B cell (primary cell): ENCODE results near the gene BSDC1. TPM values are rescaled to one million over a fixed set of nuclear protein-coding genes. Genes with fewer than 3 reads are reported as not detected.

Experiments used
- ATAC-seq: fragments of 200-7000 bp; cut with Tn5 transposase; one replicate; pipeline ENCODE4 v1.10.0; 2021; ENCODE audit warnings: low read depth, mild to moderate bottlenecking, moderate number of reproducible peaks, moderate library complexity
- CTCF ChIA-PET: fragments of 350-600 bp; sonication (Branson Sonifier 250); formaldehyde crosslinking; loops from one replicate; lab custom pipeline; 2021; ENCODE audit warnings: antibody characterized with exemption, inconsistent platforms; lab: Charles Lee
- POLR2A ChIA-PET: fragments of 350-600 bp; sonication (Branson Sonifier 250); formaldehyde crosslinking; loops from one replicate; lab custom pipeline; 2021; ENCODE audit warnings: antibody characterized with exemption; lab: Charles Lee
- DNase-seq: peaks from one replicate; pipeline ENCODE4 v3.0.0; 2013
- H2AFZ ChIP-seq: 2 replicates; pipeline ENCODE4 v1.6.1; 2012; ENCODE audit warnings: mild to moderate bottlenecking, low read depth, low read length; ENCODE audit not compliant: insufficient read depth, poor library complexity, severe bottlenecking
- H3K27ac ChIP-seq, 2 donors: 1 replicate in 1 of 2; 2 replicates in 1 of 2; pipeline ENCODE4 v1.5.1; 2012 to 2013; ENCODE audit warnings: low read length in 2 of 2, mild to moderate bottlenecking in 2 of 2, moderate library complexity in 1 of 2
- H3K27me3 ChIP-seq, 4 experiments: fragments of 200-600 bp in 1 of 4; sonication (generic) in 1 of 4; replicated peaks in 1 of 4; 1 replicate in 2 of 4; 2 replicates in 2 of 4; pipeline versions ENCODE4 v1.6.1 to v1.7.0; 2013 to 2016; ENCODE audit warnings: low read length in 3 of 4, mild to moderate bottlenecking in 2 of 4, mixed read lengths in 1 of 4, moderate library complexity in 1 of 4; ENCODE audit not compliant: insufficient read depth in 4 of 4, control insufficient read depth in 3 of 4; ENCODE audit errors: control extremely low read depth in 1 of 4
- H3K36me3 ChIP-seq, 2 experiments: replicated peaks in 1 of 2; 1 replicate in 1 of 2; 2 replicates in 1 of 2; pipeline versions ENCODE4 v1.6.1 to v1.7.1; 2013; ENCODE audit warnings: low read length in 1 of 2; ENCODE audit not compliant: insufficient read depth in 2 of 2, control insufficient read depth in 1 of 2; ENCODE audit errors: control extremely low read depth in 1 of 2, extremely low read depth in 1 of 2
- H3K4me1 ChIP-seq, 2 donors: fragments of 200-600 bp in 1 of 2; sonication (generic) in 1 of 2; 1 replicate in 1 of 2; 2 replicates in 1 of 2; pipeline versions ENCODE4 v1.5.1 to v1.6.1; 2013 to 2017; ENCODE audit warnings: low read length in 2 of 2; ENCODE audit not compliant: control insufficient read depth in 2 of 2, insufficient read depth in 2 of 2
- H3K4me2 ChIP-seq: replicated peaks from 2 replicates; pipeline ENCODE3; 2012; ENCODE audit warnings: mild to moderate bottlenecking, low read depth, low read length; ENCODE audit not compliant: poor library complexity, severe bottlenecking
- H3K4me3 ChIP-seq, 5 experiments: fragments of 200-600 bp in 1 of 5; sonication (generic) in 1 of 5; 1 replicate in 3 of 5; 2 replicates in 2 of 5; pipeline versions ENCODE4 v1.5.1 to v1.7.0; 2011 to 2016; ENCODE audit warnings: low read length in 4 of 5, mild to moderate bottlenecking in 4 of 5, low read depth in 2 of 5, control low read depth in 1 of 5, moderate library complexity in 1 of 5; ENCODE audit not compliant: insufficient read depth in 1 of 5; ENCODE audit errors: control extremely low read depth in 1 of 5, extremely low read depth in 1 of 5
- H3K79me2 ChIP-seq: fragments of 200-600 bp; sonication (generic); one replicate; pipeline ENCODE4 v1.6.0; 2016; ENCODE audit warnings: low read length; ENCODE audit not compliant: control insufficient read depth, insufficient read depth
- H3K9ac ChIP-seq: fragments of 200-600 bp; sonication (generic); 2 replicates; pipeline ENCODE4 v1.6.1; 2017; ENCODE audit warnings: mild to moderate bottlenecking, low read length, moderate library complexity
- H3K9me3 ChIP-seq, 3 donors: one replicate each; pipeline versions ENCODE4 v1.6.1 to v1.7.1; 2013; ENCODE audit warnings: low read length in 2 of 3; ENCODE audit not compliant: control insufficient read depth in 2 of 3, insufficient read depth in 1 of 3; ENCODE audit errors: control extremely low read depth in 1 of 3
- H4K20me1 ChIP-seq: 2 replicates; pipeline ENCODE4 v1.6.0; 2012; ENCODE audit warnings: mild to moderate bottlenecking, low read length; ENCODE audit not compliant: insufficient read depth, control insufficient read depth, poor library complexity, severe bottlenecking
- H3K27ac Mint-ChIP-seq: one replicate; pipeline ENCODE4 v1.8.0; 2021; ENCODE audit warnings: mixed read lengths
- H3K27me3 Mint-ChIP-seq: one replicate; pipeline ENCODE4 v1.8.0; 2021; ENCODE audit warnings: mixed read lengths
- H3K4me1 Mint-ChIP-seq: one replicate; pipeline ENCODE4 v1.8.0; 2021; ENCODE audit warnings: mixed read lengths
- H3K4me3 Mint-ChIP-seq: one replicate; pipeline ENCODE4 v1.8.0; 2021; ENCODE audit warnings: mixed read lengths
- H3K9me3 Mint-ChIP-seq: one replicate; pipeline ENCODE4 v1.8.0; 2022; ENCODE audit warnings: mixed read lengths; ENCODE audit not compliant: insufficient read depth
- CTCF ChIP-seq: fragments of 200-600 bp; IDR thresholded peaks from one replicate; pipeline ENCODE4 v1.8.0; 2022; ENCODE audit warnings: antibody characterized with exemption, mild to moderate bottlenecking
- EZH2 ChIP-seq: IDR thresholded peaks from 2 replicates; pipeline ENCODE4 v1.6.1; 2012; ENCODE audit warnings: borderline replicate concordance, low read depth, mild to moderate bottlenecking, moderate library complexity, low read length; ENCODE audit not compliant: insufficient read depth, poor library complexity, severe bottlenecking
- WGBS: methylation state at CpG from one replicate; pipeline ENCODE4 v1.1.5; 2013; ENCODE audit warnings: missing lambda C conversion rate; ENCODE audit not compliant: insufficient coverage; 5-methylcytosine and 5-hydroxymethylcytosine counted together
- intact Hi-C: fragments of 100-400 bp; cut with micrococcal nuclease; formaldehyde crosslinking; loops from one replicate; pipeline ENCODE4 v1.10.0; 2022
- polyA plus RNA-seq: library from polyadenylated mRNA; depleted of rRNA; stranded (reverse); fragments of >200 nt; gene quantifications from 2 replicates; pipeline ENCODE4 v1.2.3, GENCODE V29; 2012
- total RNA-seq, 2 donors: library from RNA; stranded (reverse); fragments of 120-200 nt in 1 of 2; gene quantifications; 1 replicate in 1 of 2; 2 replicates in 1 of 2; pipeline versions ENCODE4 v1.2.3 to v1.2.4, GENCODE V29; 2013 to 2022

The BSDC1 gene
- total and polyA plus RNA-seq, 2 donors (not counting 1 experiment from before 2014, with no cell fraction given) = 54.5 to 117 TPM

GRCh38 chr1:32336963-32337675 is 57.1 kb downstream of the BSDC1 start:
- ChIA-PET CTCF (interaction anchor here (0.7 to 6.2 kb wide), 16 partner anchors 9 to 183 kb away, joined by 3 to 71 read pairs (median 4); partner anchors contain the start of gene CCDC28B), POLR2A (interaction anchor here (0.5 to 3.9 kb wide), 13 partner anchors 8 to 338 kb away, joined by 3 to 53 read pairs (median 13); partner anchors contain the start of genes BSDC1, FAM167B, HDAC1 and LCK)
- Histone ChIP-seq H3K4me3 (peak overlapping the region in 3 of 5 experiments; percentile 17 to 75 (median 70)), H3K27ac (peak overlapping the region; percentile 60 to 67), H3K27me3 (no peaks in the 10 kb centered on the region), H3K9ac (peak overlapping the region; percentile 75), H4K20me1 (peaks cover 35% of the 10 kb centered on the region), H3K36me3 (peaks cover 1 to 18% of the 10 kb centered on the region in 2 experiments), H3K79me2 (peaks cover 16% of the 10 kb centered on the region), H2AFZ (no peak overlapping the region), H3K4me1 (peaks cover 57 to 61% of the 10 kb centered on the region in 2 donors), H3K4me2 (peak overlapping the region; percentile 89), H3K9me3 (no peaks in the 10 kb centered on the region)
- peak; percentile 46 for ATAC-seq
- peak; percentile 89 for DNase-seq
- Mint-ChIP-seq H3K4me1 (peaks cover 56% of the 10 kb centered on the region), H3K4me3 (peak overlapping the region; percentile 88), H3K9me3 (no peaks in the 10 kb centered on the region), H3K27ac (peak overlapping the region; percentile 92), H3K27me3 (no peaks in the 10 kb centered on the region)
- intact Hi-C loops = loop anchor here (1.0 to 5.0 kb wide), 6 partner anchors 14 to 136 kb away; partner anchors contain the start of genes BSDC1, CCDC28B, EIF3I and TMEM234
- TF ChIP-seq EZH2 (no peak), CTCF (no peak)
- 29% methylated on average over 5 of the region's 8 CpGs for WGBS
